Measurements from ENCODE around the gene SMURF1.
"Not testable (repeated sequence)": the region's sequence is repeated elsewhere in the genome, so short reads cannot be mapped to it uniquely, and the experiment has no call there.

The SMURF1 gene

GRCh38 chr7:99143853-99144672, at the start of gene SMURF1:
SMURF1 (minus strand) TSS chr7:99144108; CDS start chr7:99143780, 328 bp downstream.
- peak; percentile 78 for DNase-seq

- no peak for DNase-seq
Measured at GRCh38 chr7:99191869-99192596, 48.1 kb upstream of the SMURF1 start.

DNA sequence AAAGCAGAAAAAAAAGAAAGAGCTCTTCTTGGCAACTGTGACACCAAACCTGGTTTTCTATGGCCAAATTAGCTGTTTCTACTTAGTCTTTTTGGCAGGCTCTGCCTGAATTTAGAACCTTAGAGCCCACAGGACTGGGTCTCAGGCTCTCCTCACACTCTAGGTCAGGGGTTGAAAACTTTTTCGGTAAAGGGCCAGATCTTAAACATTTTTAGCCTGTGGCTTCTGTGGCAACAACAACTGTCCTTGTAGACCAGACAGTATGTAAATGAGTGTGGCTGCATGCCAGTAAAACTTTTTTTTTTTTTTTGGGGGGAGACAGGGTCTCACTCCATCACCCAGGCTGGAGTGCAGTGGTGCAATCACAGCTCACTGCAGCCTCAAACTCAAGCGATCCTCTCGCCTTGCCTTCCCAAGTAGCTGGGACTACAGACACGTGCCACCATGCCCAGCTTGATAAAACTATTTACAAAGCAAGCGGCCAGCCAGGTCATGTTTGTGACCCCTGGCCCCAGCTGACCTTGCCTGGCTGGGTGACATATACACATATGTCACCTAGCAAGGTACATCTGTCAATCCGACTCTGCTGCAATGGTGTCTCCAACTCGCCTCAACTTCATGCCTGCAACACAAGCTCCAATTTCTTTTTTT, 46.6 kb upstream of the SMURF1 start:
- no peak for DNase-seq

DNA sequence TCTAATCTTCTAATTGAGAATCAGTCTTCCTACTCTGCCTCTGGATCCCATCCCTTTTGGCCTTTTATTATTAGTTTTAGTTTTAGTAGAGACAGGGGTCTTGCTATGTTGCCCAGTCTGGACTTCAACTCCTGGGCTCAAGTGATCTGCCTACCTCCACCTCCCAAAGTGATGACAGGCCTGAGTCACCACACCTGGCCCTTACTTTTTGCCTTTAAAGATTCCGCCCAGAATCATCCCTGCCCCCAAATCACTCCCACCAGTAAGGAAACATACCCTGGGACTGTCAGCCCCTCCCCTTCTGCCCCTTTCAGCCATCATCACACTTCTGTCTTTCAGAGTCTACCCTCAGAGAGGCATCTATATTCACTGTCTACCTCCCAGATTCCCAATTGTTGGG, 45.3 kb upstream of the SMURF1 start:
- DNase-seq = no peak

GRCh38 chr7:99188221-99188620, 44.3 kb upstream of the SMURF1 start:
- no peak for DNase-seq

- DNase-seq = no peak
Measured at GRCh38 chr7:99184532-99185218, 40.8 kb upstream of the SMURF1 start.

DNA sequence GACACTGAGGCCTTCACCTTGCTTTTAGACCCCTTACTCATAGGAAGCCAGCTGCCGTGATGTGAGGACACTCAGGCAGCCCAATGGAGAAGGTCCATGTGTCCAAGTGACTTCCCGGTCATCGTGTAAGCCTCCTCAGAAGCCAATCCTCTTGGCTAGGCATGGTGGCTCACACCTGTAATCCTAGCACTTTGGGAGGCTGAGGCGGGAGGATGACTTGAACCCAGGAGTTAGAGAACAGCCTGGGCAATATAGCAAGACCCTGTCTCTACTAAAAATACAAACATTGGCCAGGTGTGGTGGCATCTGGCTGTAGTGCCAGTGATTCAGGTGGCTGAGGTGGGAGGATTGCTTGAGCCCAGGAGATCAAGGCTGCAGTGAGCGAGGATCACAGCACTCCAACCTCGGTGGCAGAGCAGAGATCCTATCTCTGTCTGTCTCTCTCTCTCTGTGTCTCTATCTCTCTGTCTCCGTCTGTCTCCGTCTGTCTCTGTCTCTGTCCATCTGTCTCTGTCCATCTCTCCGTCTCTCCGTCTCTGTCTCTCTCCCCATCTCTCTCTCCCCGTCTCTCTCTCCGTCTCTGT, 36.3 kb upstream of the SMURF1 start:
- DNase-seq = no peak

DNA sequence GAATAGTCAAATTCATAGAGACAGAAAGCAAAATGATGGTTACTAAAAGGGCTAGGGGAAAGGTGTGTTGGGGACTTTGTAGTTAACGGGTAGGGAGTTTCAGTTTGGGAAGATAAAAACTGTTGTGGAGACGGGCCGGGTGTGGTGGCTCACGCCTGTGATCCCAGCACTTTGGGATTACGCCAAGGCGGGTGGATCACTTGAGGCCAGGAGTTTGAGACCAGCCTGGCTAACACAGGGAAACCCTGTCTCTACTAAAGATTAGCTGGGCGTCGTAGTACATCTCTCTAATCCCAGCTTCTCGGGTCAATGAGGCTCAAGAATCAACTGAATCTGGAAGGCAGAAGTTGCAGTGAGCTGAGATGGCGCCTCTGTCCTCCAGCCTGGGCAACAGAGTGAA, 33.3 kb upstream of the SMURF1 start:
- no peak for DNase-seq

DNA sequence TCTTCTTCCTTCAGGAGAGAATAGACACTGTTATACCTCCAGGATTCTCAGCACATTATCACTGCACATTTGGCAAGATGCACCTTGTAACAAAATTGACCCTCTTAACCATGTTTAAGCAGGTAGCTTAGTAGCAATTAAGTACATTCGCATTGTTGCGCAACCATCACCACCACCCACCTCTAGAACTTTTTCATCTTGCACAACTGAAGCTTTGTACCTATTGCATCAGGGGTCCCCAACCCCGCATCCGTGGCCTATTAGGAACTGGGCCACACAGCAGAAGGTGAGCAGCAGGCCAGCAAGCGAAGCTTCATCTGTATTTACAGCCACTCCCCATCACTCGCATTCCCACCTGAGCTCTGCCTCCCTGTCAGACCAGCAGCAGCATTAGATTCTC, 29.9 kb upstream of the SMURF1 start:
- no peak for DNase-seq

GRCh38 chr7:99171731-99172130, 27.8 kb upstream of the SMURF1 start:
- no peak for DNase-seq

- no peak for DNase-seq
Measured at GRCh38 chr7:99170730-99171074, 26.8 kb upstream of the SMURF1 start.

GRCh38 chr7:99170065-99170729, 26.3 kb upstream of the SMURF1 start:
- no peak for DNase-seq

DNA sequence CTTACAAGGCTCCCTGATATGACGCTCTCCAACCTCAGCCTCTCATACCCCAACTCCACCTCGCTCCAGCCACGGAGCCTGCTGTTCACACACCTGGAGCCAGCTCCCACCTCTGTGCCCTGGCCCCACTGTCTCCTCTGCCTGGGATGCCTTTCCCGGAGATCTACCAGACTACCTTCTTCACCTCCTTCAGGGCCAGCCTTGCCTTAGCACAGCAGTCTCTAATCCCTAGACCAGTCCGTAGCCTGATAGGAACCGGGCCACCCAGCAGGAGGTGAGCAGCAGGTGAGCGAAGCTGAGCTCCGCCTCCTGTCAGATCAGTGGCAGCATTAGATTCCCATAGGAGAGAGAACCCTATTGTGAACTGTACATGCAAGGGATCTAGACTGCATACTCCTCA, 23.2 kb upstream of the SMURF1 start:
- DNase-seq = no peak

DNA sequence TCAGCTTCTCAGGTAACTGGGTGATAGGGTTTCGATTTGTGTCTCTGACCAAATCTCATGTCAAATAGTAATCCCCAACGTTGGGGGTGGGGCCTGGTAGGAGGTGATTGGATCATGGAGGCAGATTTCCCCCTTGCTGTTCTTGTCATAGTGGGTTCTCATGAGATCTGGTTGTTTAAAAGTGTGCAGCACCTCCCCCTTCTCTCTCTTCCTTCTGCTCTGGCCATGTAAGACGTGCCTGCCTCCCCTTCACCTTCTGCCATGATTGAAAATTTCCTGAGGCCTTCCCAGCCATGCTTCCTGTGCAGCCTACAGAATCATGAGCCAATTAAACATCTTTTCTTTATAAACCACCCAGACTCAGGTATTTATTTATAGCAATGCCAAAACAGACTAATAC, 21.9 kb upstream of the SMURF1 start:
- DNase-seq = no peak

GRCh38 chr7:99163669-99164068, 19.8 kb upstream of the SMURF1 start:
- not testable (repeated sequence) for DNase-seq

DNA sequence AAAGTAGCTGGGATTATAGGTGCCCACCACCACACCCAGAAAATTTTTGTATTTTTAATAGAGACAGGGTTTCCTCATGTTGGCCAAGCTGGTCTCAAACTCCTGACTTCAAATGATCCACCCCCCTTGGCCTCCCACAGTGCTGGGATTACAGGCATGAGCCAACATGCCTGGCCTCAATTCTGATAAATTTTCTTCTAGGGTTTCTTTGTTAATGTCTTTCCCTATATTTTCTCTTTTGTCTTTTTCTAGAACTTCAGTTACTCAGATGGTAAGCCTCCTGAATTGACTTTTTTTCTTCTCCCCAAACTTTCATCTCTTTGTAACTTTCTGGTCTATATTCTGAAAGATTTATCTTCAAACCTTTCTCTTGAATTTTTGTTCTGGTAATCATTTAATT, 12.7 kb upstream of the SMURF1 start:
- DNase-seq = no peak

DNA sequence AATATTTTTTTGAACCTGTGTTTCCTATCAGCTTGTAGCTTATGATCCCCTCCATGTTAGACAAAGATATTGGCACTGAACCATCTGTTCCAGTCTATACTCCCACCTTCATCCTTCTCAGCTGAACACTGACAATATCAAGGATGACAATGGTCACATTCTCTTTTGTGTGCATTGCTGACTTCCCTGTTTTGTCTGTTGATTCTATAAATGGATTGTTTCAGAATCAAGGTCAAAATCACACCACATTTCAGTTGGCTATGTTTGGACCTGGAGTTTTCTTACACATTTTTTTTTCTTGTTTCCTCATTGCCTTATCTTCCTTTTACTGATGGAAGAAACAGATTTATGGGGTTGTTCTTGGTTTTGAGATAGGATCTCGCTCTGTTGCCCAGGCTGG, 11.3 kb upstream of the SMURF1 start:
- DNase-seq = no peak

GRCh38 chr7:99146979-99147378, 3.1 kb upstream of the SMURF1 start:
- no peak for DNase-seq

DNA sequence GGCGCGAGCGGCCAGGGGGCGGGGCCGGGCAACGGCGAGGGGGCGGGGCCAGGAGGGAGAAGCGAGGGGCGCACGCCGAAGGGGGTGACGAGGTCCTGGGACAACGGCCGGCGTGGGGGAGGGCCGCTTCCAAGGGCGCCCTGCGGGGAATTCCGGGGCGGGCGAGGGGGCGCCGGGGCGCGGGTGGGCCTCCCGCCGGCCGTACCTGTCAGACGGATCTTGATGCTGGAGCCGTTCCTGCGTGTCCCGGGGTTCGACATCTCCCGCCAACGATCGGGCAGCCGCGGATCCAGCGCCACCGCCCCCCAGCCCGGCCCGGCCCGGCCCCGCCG, 421 bp downstream of the SMURF1 start:
- DNase-seq = no peak

DNA sequence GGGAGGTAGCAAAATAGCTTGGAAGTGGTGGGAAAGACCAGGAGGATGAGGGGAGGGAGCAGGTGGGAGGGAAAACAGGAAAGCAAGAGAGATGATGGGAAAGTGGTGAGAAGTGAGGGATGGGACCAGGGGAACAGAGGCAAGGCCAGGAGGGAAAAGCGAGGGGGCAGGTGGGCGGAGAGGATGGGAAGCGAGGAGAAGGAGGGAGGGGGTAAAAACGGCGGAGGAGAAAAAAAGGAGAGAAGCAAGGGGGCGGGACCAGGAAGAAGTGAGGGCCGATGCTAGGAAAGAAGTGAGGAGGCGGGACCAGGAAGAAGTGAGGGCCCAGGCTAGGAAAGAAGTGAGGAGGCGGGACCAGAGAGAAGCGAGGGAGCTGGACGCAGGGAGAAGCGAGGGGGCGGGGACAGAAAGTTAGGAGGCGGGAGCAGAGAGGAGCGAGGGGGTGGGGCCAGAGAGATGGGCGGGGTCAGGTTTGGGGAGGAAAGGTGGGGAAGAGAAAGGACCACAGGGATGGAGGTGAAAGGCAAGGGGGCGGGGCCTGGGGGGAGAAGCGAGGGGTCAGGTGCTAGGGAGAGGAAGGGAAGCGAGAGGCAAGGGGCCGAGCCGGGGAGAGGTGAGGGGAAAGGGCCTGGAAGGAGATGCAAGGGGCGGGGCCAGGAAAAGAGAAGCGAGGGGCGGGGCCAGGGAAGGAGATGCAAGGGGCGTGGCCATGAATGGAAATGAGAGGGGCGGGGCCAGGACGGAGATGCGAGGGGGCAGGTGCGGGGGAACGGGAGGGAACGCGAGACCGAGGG, 984 bp downstream of the SMURF1 start:
- peak; percentile 93 for DNase-seq

DNA sequence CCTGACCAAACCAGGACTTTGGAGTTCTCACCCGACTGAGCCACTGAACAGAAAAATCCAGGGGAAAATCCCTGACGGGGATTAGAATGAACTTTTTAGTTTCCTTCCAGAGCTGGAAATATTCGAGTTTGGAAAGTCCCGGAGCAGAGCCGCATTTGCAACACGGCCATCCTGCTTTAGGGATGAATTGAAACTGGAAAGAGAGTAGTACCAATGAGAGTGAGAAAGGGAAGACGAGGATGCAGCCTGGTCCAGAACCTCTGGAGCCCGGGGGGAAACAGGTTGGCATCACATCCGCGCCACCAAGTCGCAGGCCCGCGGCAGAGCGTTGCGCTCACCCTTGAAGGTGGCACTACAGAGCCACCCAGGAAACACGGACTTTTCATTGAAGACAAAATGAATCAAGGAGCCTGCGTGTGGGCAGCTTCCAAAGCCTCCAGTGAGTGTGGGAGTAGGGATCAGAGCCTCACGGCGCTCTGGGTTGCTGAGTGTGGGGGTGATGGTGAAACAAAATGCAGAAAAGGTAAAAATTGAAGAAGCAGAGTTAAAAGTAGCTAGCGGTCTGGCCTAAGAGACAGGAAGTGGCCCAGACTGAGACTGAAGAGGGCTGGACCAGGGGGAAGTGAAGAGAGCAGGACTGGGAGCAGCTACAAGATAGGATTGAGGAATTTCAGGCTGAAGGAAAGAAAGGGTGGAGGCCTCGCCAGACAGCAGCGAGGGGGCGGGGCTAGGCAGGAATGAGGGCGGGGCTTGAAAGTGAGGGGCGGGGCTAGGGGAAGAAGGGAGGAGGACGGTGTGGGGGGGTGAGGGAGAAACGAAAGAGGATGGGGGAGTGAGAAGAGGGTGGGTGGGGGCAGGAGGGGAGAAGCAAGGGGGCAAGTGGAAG, 1.8 kb downstream of the SMURF1 start:
- peak; percentile 71 for DNase-seq
